NCI-H1930 (cell line): ENCODE measurements around the gene PDZD2.
"Not testable (repeated sequence)": the region's sequence is repeated elsewhere in the genome, so short reads cannot be mapped to it uniquely, and the experiment has no call there.

Experiments
- DNase-seq, 2 experiments: peaks; one replicate each; lab custom pipeline; 2025; lab: John Stamatoyannopoulos, UW

The PDZD2 gene

GRCh38 chr5:31770132-31770720 lies 131.3 kb downstream of the PDZD2 start:
- DNase-seq: no peak

- DNase-seq: no peak
Observed at GRCh38 chr5:31770998-31771397, 132.1 kb downstream of the PDZD2 start.

- no peak for DNase-seq
Observed at GRCh38 chr5:31771500-31771899, 132.6 kb downstream of the PDZD2 start.

DNA sequence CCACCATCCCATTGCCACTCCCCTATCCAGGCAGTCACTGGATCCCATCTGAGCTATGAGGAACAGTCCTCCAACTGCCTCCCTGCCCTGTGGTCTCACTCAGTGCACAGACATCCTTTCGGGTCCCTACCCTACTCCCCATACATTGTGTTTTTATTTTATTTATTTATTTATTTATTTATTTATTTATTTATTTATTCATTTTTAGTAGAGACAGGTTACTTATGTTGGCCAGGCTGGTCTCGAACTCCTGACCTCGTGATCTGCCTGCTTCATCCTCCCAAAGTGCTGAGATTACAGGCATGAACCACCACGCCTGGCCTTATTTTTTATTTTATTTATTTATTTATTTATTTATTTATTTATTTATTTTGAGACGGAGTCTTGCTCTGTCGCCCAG lies 137.4 kb downstream of the PDZD2 start:
- DNase-seq: not testable (repeated sequence)

GRCh38 chr5:31776976-31777651 lies 138.2 kb downstream of the PDZD2 start:
- no peak for DNase-seq

- no peak for DNase-seq
Observed at GRCh38 chr5:31781772-31782171, 142.8 kb downstream of the PDZD2 start.

GRCh38 chr5:31783086-31783645 lies 144.2 kb downstream of the PDZD2 start:
- DNase-seq: no peak

GRCh38 chr5:31783731-31784130 lies 144.8 kb downstream of the PDZD2 start:
- DNase-seq: no peak

- DNase-seq: no peak
Observed at GRCh38 chr5:31786090-31786631, 147.2 kb downstream of the PDZD2 start.

DNA sequence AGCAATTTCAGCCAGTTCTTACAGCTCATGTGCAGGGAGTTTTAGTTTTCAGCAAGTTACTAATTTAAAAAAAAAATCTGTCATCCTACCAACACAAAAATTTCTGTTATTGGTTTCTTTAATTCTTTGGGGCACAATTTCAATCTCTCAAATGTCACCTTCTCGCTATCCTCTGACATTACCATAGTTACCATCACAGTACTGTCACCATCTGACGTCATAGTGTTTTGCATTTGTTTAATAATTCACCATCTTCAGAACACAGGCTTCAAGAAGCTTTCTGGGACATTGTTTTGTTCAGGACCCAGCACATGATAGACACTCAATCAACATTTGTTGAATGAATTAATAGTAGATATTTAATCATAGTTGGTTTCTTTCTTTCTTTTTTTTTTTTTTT lies 155.1 kb downstream of the PDZD2 start:
- no peak for DNase-seq

DNA sequence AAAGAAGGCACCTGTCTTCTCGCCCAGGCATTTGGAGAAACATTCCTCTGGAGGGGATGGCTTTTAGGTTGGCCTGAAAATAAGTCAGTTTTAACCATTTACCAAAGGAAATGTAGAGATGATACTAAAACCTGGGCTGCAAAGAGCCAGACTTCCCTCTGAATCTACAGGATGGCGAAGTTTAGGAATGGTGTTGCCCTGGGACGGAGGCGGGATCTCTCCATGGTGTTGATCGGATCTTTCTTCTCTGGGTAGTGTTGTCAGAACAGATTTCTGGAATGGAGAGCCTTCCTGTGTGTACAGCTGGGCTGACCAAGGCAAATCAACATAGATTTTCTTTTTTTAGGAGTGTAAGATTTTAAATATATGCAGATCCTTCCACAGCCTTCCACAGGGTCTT lies 159.2 kb downstream of the PDZD2 start:
- no peak for DNase-seq

- no peak for DNase-seq
Observed at GRCh38 chr5:31800351-31800750, 161.4 kb downstream of the PDZD2 start.

DNA sequence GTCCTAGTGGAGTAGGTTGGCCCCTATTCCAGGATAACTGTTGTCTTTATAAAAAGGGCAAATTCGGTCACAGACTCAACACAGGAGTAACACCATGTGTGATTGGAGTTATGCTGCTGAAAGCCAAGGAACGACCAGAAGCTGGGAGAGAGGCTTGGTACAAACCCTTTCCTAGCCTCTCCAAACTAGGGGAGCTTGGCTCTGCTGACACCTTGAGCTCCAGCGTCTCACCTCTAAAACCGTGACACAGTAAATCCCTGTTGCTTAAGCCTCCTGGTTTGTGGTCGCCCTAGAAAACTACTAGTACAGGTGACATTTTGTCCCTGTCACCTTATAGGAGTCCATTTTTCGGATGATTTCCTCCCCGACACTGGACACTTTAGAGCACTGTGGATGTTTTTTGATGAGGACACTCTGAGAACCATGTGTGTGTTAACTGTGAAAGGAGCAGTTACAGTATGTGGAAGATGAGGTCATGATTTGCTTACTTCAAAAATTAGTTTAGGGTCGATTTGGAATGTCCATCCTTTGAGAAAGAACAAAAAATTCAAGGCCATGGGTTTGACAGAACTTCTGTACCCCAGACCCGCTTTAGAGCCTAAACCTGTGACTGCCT lies 167.0 kb downstream of the PDZD2 start:
- no peak for DNase-seq

GRCh38 chr5:31806561-31806960 lies 167.6 kb downstream of the PDZD2 start:
- no peak for DNase-seq

GRCh38 chr5:31807789-31808540 lies 169.0 kb downstream of the PDZD2 start:
- no peak for DNase-seq

DNA sequence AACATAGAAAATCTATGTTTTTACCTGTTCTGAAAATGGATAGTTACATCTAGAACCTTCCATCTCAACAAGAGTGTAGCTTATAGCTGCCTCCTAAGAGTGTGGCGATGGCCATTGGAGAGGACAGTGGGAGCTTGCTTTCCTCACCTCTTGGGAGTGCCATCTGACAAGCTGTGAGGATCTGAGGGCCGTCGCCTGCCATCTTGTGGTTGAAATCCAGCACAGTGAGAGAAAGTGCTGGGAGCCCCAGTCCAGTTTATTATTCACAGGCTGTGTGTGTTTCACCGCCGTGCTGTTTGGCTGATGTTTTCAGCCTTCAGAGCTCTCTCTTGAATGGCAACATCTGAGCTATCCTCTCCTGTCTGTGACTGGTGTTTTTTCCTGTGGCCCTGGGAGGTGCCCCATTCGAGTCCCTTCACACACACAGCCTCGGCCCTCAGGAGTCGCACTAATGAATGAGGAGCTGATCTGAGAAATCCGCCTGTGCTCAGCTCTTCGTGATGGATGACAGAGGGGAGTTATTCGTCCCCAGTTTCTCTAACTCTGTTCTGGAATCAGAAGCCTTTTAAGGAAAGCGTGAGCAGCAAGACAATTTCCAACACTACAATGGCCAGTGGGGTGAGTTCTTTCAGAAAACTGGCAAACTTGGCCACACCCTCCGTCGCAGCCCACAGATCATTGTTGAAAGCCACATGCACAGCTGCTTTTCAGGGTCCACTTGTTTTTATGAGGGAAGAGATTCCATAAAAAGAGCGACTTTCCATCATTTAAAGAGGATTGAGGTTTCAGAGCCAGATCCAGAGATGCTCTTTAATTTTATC lies 170.3 kb downstream of the PDZD2 start:
- peak; percentile 42 to 66 for DNase-seq

GRCh38 chr5:31811210-31811609 lies 172.3 kb downstream of the PDZD2 start:
- DNase-seq: no peak

DNA sequence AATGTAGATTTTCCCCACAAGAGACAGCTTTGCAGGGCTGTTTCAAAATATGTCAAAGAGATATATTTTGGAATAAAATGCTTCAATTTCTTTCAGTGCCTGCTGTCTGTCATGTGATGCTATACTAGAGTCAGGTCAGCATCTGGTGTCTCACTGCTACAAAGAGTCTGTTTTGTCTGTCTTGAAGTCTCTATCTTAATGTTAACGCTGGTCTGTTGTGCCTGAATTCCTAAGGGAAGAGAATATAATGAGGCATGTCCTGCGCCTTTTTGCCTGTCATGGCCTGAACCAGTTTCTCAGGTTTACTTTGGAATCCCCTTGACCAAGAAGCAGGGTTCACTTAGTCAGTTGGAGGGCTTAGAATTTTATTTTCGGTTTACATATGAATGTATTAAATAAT lies 176.4 kb downstream of the PDZD2 start:
- DNase-seq: no peak

DNA sequence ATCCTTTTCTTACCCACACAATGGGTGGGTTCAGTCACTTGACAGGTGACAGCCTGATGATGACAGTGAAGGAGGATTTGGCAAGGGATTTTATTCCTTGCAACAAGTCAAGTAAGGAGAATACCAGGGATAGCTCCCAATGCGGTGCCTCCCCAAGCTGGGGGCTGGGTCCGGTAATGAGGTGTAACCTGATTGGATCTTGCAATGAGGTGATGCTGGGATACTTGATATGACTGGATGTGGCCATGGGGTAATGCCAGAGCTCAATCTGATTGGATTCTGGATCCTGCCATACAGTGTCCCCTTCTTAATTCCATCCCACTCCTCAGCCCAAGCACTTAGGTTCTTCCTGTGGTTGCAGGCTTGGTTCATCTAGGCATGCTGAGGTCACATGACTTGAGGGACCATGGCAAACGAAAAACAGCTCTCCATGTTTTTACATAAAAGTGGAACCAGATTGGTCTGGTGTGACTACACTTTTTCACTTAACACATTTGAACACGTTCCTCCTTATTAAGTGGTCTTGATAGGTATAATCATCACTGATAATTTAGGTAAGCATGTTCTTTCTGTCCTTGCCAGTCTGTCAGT lies 181.1 kb downstream of the PDZD2 start:
- DNase-seq: no peak

DNA sequence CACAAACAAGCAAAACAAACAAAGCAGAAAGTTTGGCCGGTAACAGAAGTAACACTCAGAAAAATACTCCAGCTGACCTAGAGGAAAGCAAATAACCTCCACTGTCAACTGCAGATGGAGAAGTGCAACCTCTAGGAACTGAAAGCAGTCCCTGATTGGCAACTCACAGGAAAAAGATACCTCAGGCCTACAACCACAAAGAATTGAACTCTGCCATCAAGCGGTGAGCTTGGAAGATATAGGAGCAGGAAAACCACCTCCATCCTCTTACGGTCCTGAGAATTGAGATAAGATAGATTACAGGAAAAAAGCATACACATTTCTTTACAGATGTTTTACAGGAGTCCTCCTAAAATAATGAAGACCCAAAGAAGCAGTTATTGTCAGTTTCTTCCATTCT lies 184.5 kb downstream of the PDZD2 start:
- DNase-seq: no peak
